ENCODE results near the gene IFT122.
"Not testable (repeated sequence)": the region's sequence is repeated elsewhere in the genome, so short reads cannot be mapped to it uniquely, and the experiment has no call there.

Gene IFT122

GRCh38 chr3:129534428-129535027 is 94.5 kb downstream of the IFT122 start:
- DNase-seq: no peak

GRCh38 chr3:129535075-129535474 is 95.1 kb downstream of the IFT122 start:
- no peak for DNase-seq

GRCh38 chr3:129536374-129536667 is 96.3 kb downstream of the IFT122 start:
- no peak for DNase-seq

- peak in 1 of 56 donors; percentile 32 for DNase-seq
These were observed 96.8 kb downstream of the IFT122 start for GRCh38 chr3:129536804-129537203.

GRCh38 chr3:129539206-129539605 is 99.2 kb downstream of the IFT122 start:
- no peak for DNase-seq

- no peak for DNase-seq
These were observed 100.9 kb downstream of the IFT122 start for GRCh38 chr3:129540776-129541516.

GRCh38 chr3:129542747-129543146 is 102.7 kb downstream of the IFT122 start:
- no peak for DNase-seq

- DNase-seq: no peak
These were observed 103.2 kb downstream of the IFT122 start, which contains the start of gene H1-8 for GRCh38 chr3:129543156-129543790. Gene H1-8 (plus strand): TSS chr3:129543175. CDS start chr3:129543219, 44 bp downstream.

GRCh38 chr3:129543999-129544398 is 104.0 kb downstream of the IFT122 start:
- DNase-seq: no peak

GRCh38 chr3:129545951-129546350 is 105.9 kb downstream of the IFT122 start:
- DNase-seq: not testable (repeated sequence)

- no peak for DNase-seq
These were observed 107.2 kb downstream of the IFT122 start for GRCh38 chr3:129547241-129547640.

GRCh38 chr3:129548104-129548965 is 108.3 kb downstream of the IFT122 start:
- no peak for DNase-seq

- DNase-seq: no peak
These were observed 109.2 kb downstream of the IFT122 start for GRCh38 chr3:129549006-129549800.

- DNase-seq: no peak
These were observed 109.8 kb downstream of the IFT122 start for GRCh38 chr3:129549805-129550204.

GRCh38 chr3:129552287-129553050 is 112.4 kb downstream of the IFT122 start:
- peak in 12 of 56 donors; percentile 9 to 45 (median 17) for DNase-seq

- no peak for DNase-seq
These were observed 113.1 kb downstream of the IFT122 start for GRCh38 chr3:129553171-129553570.

- peak in 6 of 56 donors; percentile 10 to 27 (median 19) for DNase-seq
These were observed 113.7 kb downstream of the IFT122 start for GRCh38 chr3:129553719-129554118.

- DNase-seq: peak in 1 of 56 donors; percentile 10
These were observed 114.5 kb downstream of the IFT122 start for GRCh38 chr3:129554356-129555152.

- DNase-seq: peak in 2 of 56 donors; percentile 12 to 59
These were observed 115.1 kb downstream of the IFT122 start for GRCh38 chr3:129555153-129555550.

Measured in amygdala (tissue), 56 donors.